GM12878 (cell line): ENCODE results near the gene NARF. TPM values are rescaled to one million over a fixed set of nuclear protein-coding genes. Genes with fewer than 3 reads are reported as not detected.

ENCODE experiments used
- ATAC-seq: fragments of 200-7000 bp; cut with Tn5 transposase; 3 replicates; pipeline ENCODE4 v1.9.1; 2020; ENCODE audit warnings: mild to moderate bottlenecking, moderate library complexity
- BruUV-seq: library from RNA; stranded (reverse); fragments of 400-500 nt; replicated peaks from 2 replicates; lab custom pipeline; 2021; lab: Mats Ljungman, UMichigan
- CTCF ChIA-PET: fragments of 300-600 bp; sonication (Branson Sonifier 250); formaldehyde crosslinking; extraction: SDS; loops from one replicate; lab custom pipeline; 2021; ENCODE audit warnings: inconsistent platforms; lab: Yijun Ruan, JAX
- POLR2A ChIA-PET: fragments of 350-600 bp; formaldehyde crosslinking; extraction: SDS; loops from one replicate; lab custom pipeline; 2021; ENCODE audit warnings: inconsistent platforms; lab: Charles Lee
- RAD21 ChIA-PET: fragments of 300-600 bp; sonication (Branson Sonifier 250); formaldehyde crosslinking; loops from one replicate; lab custom pipeline; 2023; ENCODE audit warnings: antibody characterized with exemption; ENCODE audit not compliant: unreplicated experiment; lab: Charles Lee
- SMC1A ChIA-PET: fragments of 300-600 bp; sonication (Branson Sonifier 250); formaldehyde crosslinking; loops from one replicate; lab custom pipeline; 2023; ENCODE audit not compliant: unreplicated experiment, uncharacterized antibody; lab: Charles Lee
- DNase-seq: peaks from one replicate; pipeline ENCODE4 v3.0.0-alpha.2; 2011; ENCODE audit warnings: low read depth, low spot score
- FAIRE-seq: peaks from 3 replicates; lab custom pipeline; 2011; peaks lifted over from hg19 to GRCh38; lab: Jason Lieb, UNC
- H2AFZ ChIP-seq: 2 replicates; pipeline ENCODE4 v1.6.0; 2011; ENCODE audit warnings: low read depth, low read length, control low read depth; ENCODE audit not compliant: control insufficient read depth
- H3K27ac ChIP-seq: 2 replicates; pipeline ENCODE4 v1.5.1; 2011; ENCODE audit warnings: control low read depth; ENCODE audit not compliant: control insufficient read depth, insufficient read depth
- H3K27me3 ChIP-seq, 2 experiments: replicated peaks in 1 of 2; 2 replicates each; pipeline versions ENCODE4 v1.6.0 to v1.6.1; 2011; ENCODE audit warnings: low read length in 1 of 2; ENCODE audit not compliant: control insufficient read depth in 2 of 2, insufficient read depth in 2 of 2
- H3K36me3 ChIP-seq, 2 experiments: 2 replicates each; pipeline ENCODE4 v1.5.1; 2011; ENCODE audit warnings: low read length in 1 of 2; ENCODE audit not compliant: control insufficient read depth in 2 of 2, insufficient read depth in 2 of 2
- H3K4me1 ChIP-seq: 2 replicates; pipeline ENCODE4 v1.6.1; 2011; ENCODE audit warnings: mild to moderate bottlenecking, low read length, moderate library complexity, mixed read lengths; ENCODE audit not compliant: control insufficient read depth, insufficient read depth
- H3K4me2 ChIP-seq: 2 replicates; pipeline ENCODE4 v1.6.0; 2011; ENCODE audit warnings: control low read depth; ENCODE audit not compliant: control insufficient read depth, insufficient read depth
- H3K4me3 ChIP-seq: fragments of 200-600 bp; sonication (generic); 2 replicates; pipeline ENCODE4 v1.5.1; 2016
- H3K79me2 ChIP-seq: 2 replicates; pipeline ENCODE4 v1.6.0; 2011; ENCODE audit warnings: low read length; ENCODE audit not compliant: control insufficient read depth, insufficient read depth
- H3K9ac ChIP-seq: 2 replicates; pipeline ENCODE4 v1.8.0; 2011; ENCODE audit warnings: low read length, control low read depth, mixed read lengths; ENCODE audit not compliant: control insufficient read depth, insufficient read depth
- H3K9me3 ChIP-seq: replicated peaks from 3 replicates; pipeline ENCODE4 v1.5.1; 2011; ENCODE audit warnings: mild to moderate bottlenecking, low read length; ENCODE audit not compliant: control insufficient read depth, insufficient read depth
- H4K20me1 ChIP-seq: 2 replicates; pipeline ENCODE4 v1.6.0; 2011; ENCODE audit not compliant: control insufficient read depth, insufficient read depth
- BRCA1 ChIP-seq: IDR thresholded peaks from 2 replicates; pipeline ENCODE4 v1.6.1; 2011; ENCODE audit warnings: low read depth, low read length, improper control_type of control experiment
- MTA2 ChIP-seq: fragments of 450-650 bp; IDR thresholded peaks from 2 replicates; pipeline ENCODE4 v1.6.1; 2016; ENCODE audit warnings: low read depth, mild to moderate bottlenecking, moderate library complexity
- MTA3 ChIP-seq: IDR thresholded peaks from 2 replicates; pipeline ENCODE4 v1.6.1; 2012; ENCODE audit warnings: low read length, inconsistent platforms, borderline replicate concordance
- SRF ChIP-seq, 2 experiments: IDR thresholded peaks; 2 replicates each; pipeline ENCODE4 v1.6.1; 2011; ENCODE audit warnings: low read depth in 2 of 2, low read length in 2 of 2, mild to moderate bottlenecking in 1 of 2, moderate library complexity in 1 of 2
- ZSCAN29 ChIP-seq: fragments of 450-650 bp; IDR thresholded peaks from 2 replicates; pipeline ENCODE4 v1.6.1; 2017; ENCODE audit warnings: mild to moderate bottlenecking, moderate library complexity
- WGBS: methylation state at CpG from one replicate; pipeline ENCODE4 v1.1.6; 2016; ENCODE audit warnings: low lambda C conversion rate; ENCODE audit not compliant: insufficient replicate concordance, insufficient coverage; ENCODE audit errors: missing lambda C conversion rate; 5-methylcytosine and 5-hydroxymethylcytosine counted together
- in situ Hi-C: fragments of 300-500 bp; cut with MboI; formaldehyde crosslinking; loops from 9 replicates; pipeline ENCODE4 v1.14.3; 2018; ENCODE audit warnings: mixed read lengths
- intact Hi-C: fragments of 100-400 bp; cut with micrococcal nuclease; formaldehyde crosslinking; loops from one replicate; pipeline ENCODE4 v1.14.2; 2022; ENCODE audit not compliant: unreplicated experiment
- polyA plus RNA-seq, 11 experiments: library from polyadenylated mRNA; depleted of rRNA in 4 of 11; unstranded in 6 of 11; stranded (reverse) in 5 of 11; fragments of >200 nt; fragmentation: Nextera tagmentation in 4 of 11; fragmentation: Illumina TruSeq in 1 of 11; extraction: Ambion mirVana in 4 of 11; extraction: Trizol in 1 of 11; gene quantifications; 1 replicate in 1 of 11; 2 replicates in 10 of 11; pipeline versions ENCODE4 v1.2.1 to v1.2.3, GENCODE V29; 2011 to 2016; ENCODE audit warnings: inconsistent platforms in 2 of 11, missing spikeins in 2 of 11, low read depth in 1 of 11
- total RNA-seq, 4 experiments: library from RNA; depleted of rRNA in 3 of 4; stranded (reverse); fragments of >200 nt in 3 of 4; fragmentation: Illumina TruSeq in 1 of 4; extraction: Trizol in 1 of 4; gene quantifications; 2 replicates each; pipeline versions ENCODE4 v1.2.1 to v1.2.3, GENCODE V29; 2013 to 2021

The NARF gene
- total and polyA plus RNA-seq, 10 of the 15 experiments (the other 5 are each of a cell fraction or from before 2014, with no cell fraction given) = 16.7 to 126 (median 47.5) TPM

- SMC1A ChIA-PET = interaction anchor here (0.9 kb wide), 1 partner anchor 9 kb away, joined by 3 read pairs; no protein-coding TSS in a partner anchor
- intact Hi-C loops = loop anchor here (5.0 kb wide), 1 partner anchor 104 kb away; no protein-coding TSS in a partner anchor
- BruUV-seq = no TSS peak
- H3K27ac ChIP-seq = no peak overlapping the region
- no peak overlapping the region for H3K4me3 ChIP-seq
- no peak overlapping the region for H2AFZ ChIP-seq
- no peaks in the 10 kb centered on the region for H3K27me3 ChIP-seq
- H3K9ac ChIP-seq = no peak overlapping the region
- H3K4me1 ChIP-seq = peaks cover 4% of the 10 kb centered on the region
- peaks cover 41% of the 10 kb centered on the region for H3K79me2 ChIP-seq
- ATAC-seq = no peak
- no peak for DNase-seq
- peaks cover 10 to 26% of the 10 kb centered on the region in 2 experiments for H3K36me3 ChIP-seq
- FAIRE-seq = peak; percentile 47
- RAD21 ChIA-PET = no interaction called here
- in situ Hi-C loops = no loop called here
- no peak overlapping the region for H3K4me2 ChIP-seq
- no peaks in the 10 kb centered on the region; the same call in 2 of the 3 replicates for H3K9me3 ChIP-seq
- H4K20me1 ChIP-seq = no peaks in the 10 kb centered on the region; the same call in none of the 2 replicates
- POLR2A ChIA-PET = interaction anchor here (0.9 kb wide), 1 partner anchor 31 kb away, joined by 4 read pairs; no protein-coding TSS in a partner anchor
- TF ChIP-seq SRF (IDR thresholded peaks at IDR 0.05; ENCODE audit: low read depth in 2 of 2, low read length in 2 of 2) (no peak), MTA3 (no peak), BRCA1 (no peak), ZSCAN29 (no peak), MTA2 (no peak)
- TF ChIP-seq, all 136 proteins: peak for 0
- CTCF ChIA-PET = no interaction called here
- WGBS = 86% methylated on average over 11 of the region's 11 CpGs
Measured at GRCh38 chr17:82447876-82448275, 10.7 kb upstream of the NARF start.
